AG08395 (cell line): ENCODE data around the gene SYT8.
"Not testable (repeated sequence)": the region's sequence is repeated elsewhere in the genome, so short reads cannot be mapped to it uniquely, and the experiment has no call there.

Source experiments
- DNase-seq: peaks from one replicate; pipeline ENCODE4 v3.0.0; 2012; ENCODE audit warnings: mixed read lengths, low spot score

Gene SYT8, protein sequence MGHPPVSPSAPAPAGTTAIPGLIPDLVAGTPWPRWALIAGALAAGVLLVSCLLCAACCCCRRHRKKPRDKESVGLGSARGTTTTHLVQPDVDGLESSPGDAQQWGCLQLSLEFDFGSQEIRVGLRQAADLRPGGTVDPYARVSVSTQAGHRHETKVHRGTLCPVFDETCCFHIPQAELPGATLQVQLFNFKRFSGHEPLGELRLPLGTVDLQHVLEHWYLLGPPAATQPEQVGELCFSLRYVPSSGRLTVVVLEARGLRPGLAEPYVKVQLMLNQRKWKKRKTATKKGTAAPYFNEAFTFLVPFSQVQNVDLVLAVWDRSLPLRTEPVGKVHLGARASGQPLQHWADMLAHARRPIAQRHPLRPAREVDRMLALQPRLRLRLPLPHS

DNA sequence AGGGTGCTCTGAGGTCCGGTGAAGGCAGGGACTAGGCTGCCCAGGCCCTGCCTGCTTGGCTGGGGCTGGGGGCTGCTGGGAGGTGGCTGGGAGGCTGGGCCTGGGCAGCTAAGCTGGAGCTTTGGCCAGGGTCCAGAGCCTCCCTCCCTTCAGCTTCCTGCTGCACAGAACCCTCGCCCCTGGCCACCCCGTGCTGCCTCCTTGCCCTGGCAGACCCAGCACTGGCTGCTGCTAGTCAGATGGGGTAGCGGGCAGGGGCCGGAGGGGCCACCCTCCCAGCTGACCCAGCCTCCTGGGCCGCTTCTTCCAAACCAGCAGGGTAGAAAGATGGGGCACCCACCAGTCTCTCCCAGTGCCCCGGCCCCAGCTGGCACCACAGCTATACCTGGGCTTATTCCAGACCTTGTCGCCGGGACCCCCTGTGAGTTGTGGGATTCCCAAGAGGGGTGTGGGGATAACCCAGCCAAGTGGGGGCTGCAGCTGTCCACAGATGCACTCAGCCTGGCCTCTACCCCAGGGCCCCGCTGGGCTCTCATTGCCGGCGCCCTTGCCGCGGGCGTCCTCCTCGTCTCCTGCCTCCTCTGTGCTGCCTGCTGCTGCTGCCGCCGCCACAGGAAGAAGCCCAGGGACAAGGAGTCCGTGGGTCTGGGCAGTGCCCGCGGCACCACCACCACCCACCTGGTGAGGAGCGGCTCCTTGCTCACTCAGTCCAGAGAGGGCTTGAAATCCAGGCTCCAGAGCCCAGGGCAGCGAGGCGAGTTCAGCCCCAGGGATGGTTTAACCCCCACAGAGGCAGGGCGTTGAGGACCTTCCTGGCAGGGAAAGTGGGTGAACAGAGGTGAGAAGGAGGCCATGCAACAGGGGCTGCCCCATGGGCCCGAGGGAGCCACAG, at the start of gene SYT8:
Gene SYT8 (plus strand): TSS at position 212 of the 892 bp plus-strand sequence. CDS start 116 bp downstream, at position 328.
- DNase-seq = no peak

DNA sequence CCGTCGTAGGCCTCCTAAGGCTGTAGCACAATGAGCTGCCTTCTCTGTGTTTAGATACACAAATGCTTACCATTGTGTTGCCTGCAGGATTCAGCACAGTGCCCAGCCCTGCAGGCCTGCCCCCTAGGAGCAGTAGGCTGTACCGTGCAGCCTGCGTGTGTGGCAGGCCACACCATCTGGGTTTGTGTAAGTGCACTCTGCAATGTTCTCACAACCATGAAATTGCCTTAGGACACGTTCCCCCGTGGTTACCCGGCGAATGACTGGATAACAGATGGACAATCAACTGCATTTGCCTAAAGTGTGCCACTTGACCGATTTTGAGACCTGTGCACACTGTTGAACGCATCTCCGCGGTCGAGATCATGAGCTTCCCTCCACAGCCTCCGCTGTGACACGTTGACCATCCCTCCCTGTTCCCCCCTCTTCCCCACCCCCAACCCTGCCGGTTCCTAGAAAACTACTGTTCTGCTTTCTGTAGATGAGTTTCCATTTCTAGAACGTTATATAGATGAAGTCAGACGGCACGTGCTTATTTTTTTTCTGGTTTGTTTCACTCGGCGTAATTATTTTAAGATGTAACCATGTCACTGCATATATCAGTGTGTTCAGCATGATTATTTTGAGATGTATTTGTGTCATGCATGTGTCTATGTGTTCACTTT, 48.9 kb upstream of the SYT8 start:
- DNase-seq = peak; percentile 23

- DNase-seq = peak; percentile 22
These were observed 48.3 kb upstream of the SYT8 start for GRCh38 chr11:1786466-1786865.

DNA sequence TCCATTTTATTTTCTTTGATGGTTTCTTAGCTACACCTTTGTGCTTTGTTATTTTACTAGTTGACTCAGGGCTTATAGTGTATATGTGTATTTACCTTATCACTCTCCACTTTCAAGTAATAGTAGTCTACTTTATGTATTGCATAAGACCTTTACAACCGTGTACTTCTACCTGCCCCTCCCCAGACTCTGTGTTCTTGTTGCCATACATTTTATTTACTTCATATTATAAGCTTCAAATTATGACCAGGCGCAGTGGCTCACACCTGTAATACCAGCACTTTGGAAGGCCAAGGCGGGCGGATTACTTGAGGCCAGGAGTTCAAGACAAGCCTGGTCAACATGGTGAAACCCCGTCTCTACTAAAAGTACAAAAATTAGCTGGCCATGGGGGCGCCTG, 42.9 kb upstream of the SYT8 start:
- no peak for DNase-seq

DNA sequence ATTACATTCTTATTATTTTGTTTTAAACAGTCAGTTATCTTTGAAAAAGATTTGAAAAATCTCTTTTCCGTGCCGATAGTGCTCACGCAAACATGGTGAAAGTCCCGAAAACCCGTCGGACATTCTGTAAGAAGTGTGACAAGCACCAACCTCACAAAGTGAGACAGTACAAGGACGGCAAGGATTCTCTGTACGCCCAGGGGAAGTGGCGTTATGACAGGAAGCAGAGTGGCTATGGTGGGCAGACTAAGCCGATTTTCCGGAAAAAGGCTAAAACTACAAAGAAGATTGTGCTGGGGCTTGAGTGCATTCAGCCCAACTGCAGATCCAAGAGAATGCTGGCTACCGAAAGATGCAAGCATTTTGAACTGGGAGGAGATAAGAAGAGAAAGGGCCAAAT, 42.3 kb upstream of the SYT8 start:
- no peak for DNase-seq

- DNase-seq = no peak
These were observed 41.7 kb upstream of the SYT8 start for GRCh38 chr11:1793081-1793480.

DNA sequence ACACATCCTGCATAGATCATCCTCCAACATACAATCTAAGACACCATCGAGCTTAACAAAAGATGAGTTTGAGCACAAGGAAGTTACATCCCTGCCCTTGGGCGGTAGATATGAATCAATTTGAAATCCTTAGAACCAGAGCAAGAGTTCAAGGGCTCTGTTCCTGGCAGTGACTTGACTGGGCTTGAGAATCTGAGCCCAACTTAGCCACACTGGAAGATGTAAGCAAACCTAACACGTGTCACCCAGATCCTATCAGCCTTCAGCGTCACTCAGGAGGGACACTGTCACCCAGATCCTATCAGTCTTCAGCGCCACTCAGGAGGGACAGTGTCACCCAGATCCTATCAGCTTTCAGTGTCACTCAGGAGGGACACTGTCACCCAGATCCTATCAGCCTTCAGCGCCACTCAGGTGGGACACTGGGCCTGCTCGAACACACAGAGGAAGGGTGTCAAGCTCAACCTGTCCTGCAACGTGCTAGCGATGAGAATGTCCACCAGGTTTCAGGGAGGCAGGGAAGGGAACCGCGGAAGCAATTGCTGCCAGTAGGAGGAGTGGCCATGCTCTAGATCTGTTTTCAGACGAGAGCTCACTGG, 38.3 kb upstream of the SYT8 start:
- DNase-seq = no peak

- DNase-seq = no peak
These were observed 37.2 kb upstream of the SYT8 start for GRCh38 chr11:1797391-1798125.

- DNase-seq = no peak
These were observed 31.5 kb upstream of the SYT8 start for GRCh38 chr11:1803246-1803645.

DNA sequence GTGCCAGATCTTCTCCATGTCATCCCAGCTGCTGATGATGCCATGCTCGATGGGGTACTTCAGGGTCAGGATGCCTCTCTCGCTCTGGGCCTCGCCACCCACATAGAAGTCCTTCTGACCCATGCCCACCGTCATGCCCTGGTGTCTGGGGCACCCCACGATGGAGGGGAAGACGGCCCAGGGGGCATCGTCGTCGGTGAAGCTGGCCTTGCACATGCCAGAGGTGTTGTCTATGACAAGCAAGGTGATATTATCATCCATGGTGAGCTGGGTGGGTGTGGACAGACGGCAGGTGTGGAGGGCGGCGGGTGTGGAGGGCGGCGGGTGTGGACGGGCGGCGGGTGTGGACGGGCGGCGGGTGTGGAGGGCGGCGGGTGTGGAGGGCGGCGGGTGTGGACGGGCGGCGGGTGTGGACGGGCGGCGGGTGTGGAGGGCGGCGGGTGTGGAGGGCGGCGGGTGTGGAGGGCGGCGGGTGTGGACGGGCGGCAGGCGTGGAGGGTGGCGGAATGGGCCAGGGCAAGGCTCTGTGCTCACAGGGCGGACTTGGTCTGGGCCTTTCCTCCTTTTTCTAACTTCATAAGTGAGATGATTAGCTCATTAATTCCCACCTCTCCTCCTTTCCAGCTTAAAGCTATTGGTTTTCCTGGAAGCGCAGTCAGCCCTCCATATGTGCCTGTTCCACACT, 30.8 kb upstream of the SYT8 start:
- DNase-seq = not testable (repeated sequence)

DNA sequence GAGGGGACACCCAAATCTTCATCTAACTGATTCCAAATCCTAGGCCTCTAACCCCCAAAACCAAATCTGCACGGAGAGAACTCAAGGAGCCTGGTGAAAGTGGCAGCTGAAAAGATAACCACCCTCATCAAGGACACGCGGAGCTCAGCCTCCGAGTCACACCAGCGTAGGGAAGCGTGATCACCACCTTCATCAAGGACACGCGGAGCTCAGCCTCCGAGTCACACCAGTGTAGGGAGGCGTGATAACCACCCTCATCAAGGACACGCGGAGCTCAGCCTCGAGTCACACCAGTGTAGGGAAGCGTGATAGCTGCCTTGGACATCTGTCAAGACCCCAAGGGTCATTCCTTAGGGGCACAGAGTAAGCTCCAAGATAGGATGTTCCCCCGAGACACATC, 29.3 kb upstream of the SYT8 start:
- no peak for DNase-seq

- DNase-seq = no peak
These were observed 27.4 kb upstream of the SYT8 start for GRCh38 chr11:1807264-1807995.

DNA sequence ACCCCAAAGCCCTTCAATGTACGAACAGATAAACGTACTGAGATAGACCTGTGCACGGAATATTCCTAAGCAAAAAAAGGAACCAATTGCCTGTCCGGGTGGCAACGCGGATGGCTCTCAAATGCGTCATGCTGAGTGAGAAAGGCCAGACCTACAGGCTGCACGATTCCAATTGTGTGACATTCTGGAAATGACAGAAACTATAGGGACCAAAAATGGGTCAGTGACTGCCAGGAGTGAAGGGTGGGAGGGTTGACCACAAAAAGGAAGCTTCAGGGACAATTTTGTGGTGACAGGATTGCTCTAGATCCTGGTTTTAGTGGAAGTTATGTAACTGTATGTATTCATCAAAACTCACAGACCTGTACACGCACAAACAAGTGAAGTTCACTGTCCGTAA, 24.0 kb upstream of the SYT8 start:
- DNase-seq = no peak

GRCh38 chr11:1812274-1812673, 22.5 kb upstream of the SYT8 start:
- no peak for DNase-seq

DNA sequence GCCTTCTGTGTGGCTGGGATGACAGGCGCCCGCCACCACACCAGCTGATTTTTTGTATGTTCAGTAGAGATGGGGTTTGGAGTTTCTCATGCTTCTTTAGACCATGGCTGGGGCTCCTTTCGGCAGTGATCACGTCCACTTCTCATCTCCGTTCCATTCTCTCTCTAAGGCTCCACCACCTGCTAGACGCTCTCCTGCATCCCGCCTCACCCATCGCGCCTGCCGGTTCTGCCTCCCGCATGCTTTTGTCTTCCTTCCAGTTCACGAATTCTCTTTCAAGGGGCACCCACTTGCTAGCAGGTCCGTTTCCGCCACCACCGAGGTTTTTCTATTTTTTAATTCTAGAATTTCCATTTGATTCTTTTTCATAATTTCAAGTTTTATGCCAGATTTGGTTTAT, 22.0 kb upstream of the SYT8 start:
- no peak for DNase-seq

DNA sequence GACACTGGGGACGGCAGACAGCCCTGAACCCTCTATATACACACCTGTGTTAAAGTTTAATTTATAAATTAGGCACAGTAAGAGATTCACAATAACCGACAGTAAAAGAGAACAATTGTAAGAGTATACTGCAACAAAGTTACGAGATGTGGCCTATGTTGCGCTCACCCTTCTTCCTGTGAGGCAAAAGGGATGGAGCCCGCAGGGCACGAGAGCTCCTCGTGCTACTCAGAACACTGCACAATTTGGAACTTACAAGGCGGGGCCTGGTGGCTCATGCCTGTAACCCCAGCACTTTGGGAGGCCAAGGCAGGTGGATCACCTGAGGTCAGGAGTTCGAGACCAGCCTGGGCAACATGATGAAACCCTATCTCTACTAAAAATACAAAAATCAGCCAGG, 21.4 kb upstream of the SYT8 start:
- DNase-seq = not testable (repeated sequence)

DNA sequence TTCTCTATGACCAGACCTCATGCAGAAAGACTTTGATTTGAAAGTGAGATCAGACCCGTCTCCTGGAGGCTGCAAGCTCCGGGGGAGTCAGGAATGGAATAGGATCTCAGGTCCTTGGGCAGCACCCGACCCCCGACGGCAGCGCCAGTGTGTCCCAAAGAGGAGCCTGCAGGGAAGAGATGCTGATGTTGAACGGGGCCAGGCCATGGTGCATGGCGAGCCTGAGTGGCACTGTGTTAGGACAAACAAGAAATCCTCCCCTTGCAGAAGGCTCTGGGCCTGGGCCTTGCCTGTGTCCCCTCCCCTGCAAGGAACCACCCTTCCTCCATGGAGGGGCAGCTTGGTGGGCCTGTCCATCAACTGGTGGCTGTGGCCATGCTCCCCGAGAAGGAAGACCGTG, 20.1 kb upstream of the SYT8 start:
- DNase-seq = no peak

DNA sequence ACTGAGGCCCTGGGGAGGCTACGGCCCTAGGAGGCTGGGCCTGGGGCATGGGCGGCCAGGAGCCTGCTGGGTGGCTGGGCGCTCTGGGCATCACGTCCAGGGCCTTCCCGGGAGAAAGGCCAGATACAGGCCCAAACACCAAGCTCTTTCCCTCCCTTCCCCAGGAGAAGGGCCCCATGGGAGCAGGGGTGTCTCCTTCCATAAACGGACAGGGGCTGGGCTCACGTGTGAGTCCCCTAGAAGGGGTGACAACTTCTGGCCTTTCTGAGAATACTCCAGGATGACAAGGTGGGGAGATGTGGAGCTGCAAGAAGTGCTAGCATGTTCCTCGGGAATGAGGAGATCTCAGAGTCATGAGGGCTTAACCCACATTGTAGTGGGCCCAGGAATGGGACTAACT, 19.5 kb upstream of the SYT8 start:
- no peak for DNase-seq

GRCh38 chr11:1815751-1816150, 19.0 kb upstream of the SYT8 start:
- DNase-seq = no peak

DNA sequence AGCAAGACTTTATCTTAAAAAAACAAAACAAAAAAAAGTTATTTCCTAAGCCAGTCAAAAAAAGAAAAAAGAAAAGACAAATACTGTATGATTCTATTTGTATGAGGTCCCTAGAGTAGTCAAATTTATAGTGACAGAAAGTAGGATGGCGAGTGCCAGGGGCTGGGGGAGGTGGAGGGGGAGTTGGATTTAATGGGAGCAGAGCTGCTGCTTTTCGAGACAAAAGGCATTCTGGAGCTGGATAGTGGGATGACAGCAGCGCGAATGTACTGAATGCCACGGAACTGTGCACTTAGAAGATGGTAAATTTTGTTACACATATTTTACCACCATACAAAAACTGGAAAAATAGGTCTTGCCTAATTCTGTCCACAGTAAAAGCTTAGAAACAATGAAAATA, 17.8 kb upstream of the SYT8 start:
- DNase-seq = no peak
